GM13977 (cell line): ENCODE measurements around the gene ANKS1A.

Source experiments
- DNase-seq: peaks from one replicate; pipeline ENCODE4 v3.0.0; 2012; ENCODE audit warnings: low spot score
- CTCF ChIP-seq: IDR thresholded peaks from 2 replicates; pipeline ENCODE4 v1.5.1; 2012; ENCODE audit warnings: mild to moderate bottlenecking, control low read depth; ENCODE audit not compliant: insufficient read depth; ENCODE audit errors: extremely low read depth, missing control alignments
- in situ Hi-C: fragments of 300-500 bp; cut with MboI; formaldehyde crosslinking; loops from one replicate; pipeline ENCODE4 v1.12.0; 2022; ENCODE audit warnings: low sequenced_read_pairs, low pct_unique_long_range_greater_than_20kb, mixed read lengths, inconsistent platforms; ENCODE audit not compliant: unreplicated experiment

The ANKS1A gene

GRCh38 chr6:35049156-35049735 is 160.2 kb downstream of the ANKS1A start:
- in situ Hi-C loops, result no loop called here
- DNase-seq, result no peak
- TF ChIP-seq CTCF, result no peak

GRCh38 chr6:35049900-35050756 is 161.1 kb downstream of the ANKS1A start:
- no peak for DNase-seq
- TF ChIP-seq CTCF, result no peak
- in situ Hi-C loops, result no loop called here

- no peak for TF ChIP-seq CTCF
- no peak for DNase-seq
- in situ Hi-C loops, result no loop called here
Measured at GRCh38 chr6:35050757-35051330, 161.8 kb downstream of the ANKS1A start.

GRCh38 chr6:35051396-35051795 is 162.3 kb downstream of the ANKS1A start:
- no peak for DNase-seq
- no peak for TF ChIP-seq CTCF
- in situ Hi-C loops, result no loop called here

- DNase-seq, result no peak
- in situ Hi-C loops, result no loop called here
- TF ChIP-seq CTCF, result no peak
Measured at GRCh38 chr6:35051997-35052583, 163.0 kb downstream of the ANKS1A start.

- no peak for DNase-seq
- in situ Hi-C loops, result no loop called here
- no peak for TF ChIP-seq CTCF
Measured at GRCh38 chr6:35052694-35053565, 163.9 kb downstream of the ANKS1A start.
